ENCODE data around the gene PTPRF. TPM values are rescaled to one million over a fixed set of nuclear protein-coding genes. Genes with fewer than 3 reads are reported as not detected.

The PTPRF gene
- total RNA-seq, 1 donor from 2014 or later = 145 TPM

DNA sequence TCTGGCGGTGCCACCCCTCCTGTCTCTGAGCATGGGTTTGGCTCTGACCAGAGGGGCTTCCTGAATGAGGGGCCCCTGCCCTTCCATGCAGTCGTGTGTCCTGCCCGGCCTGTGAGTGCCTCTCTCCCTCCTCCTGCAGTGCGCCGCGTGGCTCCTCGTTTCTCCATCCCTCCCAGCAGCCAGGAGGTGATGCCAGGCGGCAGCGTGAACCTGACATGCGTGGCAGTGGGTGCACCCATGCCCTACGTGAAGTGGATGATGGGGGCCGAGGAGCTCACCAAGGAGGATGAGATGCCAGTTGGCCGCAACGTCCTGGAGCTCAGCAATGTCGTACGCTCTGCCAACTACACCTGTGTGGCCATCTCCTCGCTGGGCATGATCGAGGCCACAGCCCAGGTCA is 57.9 kb downstream of the PTPRF start:
- Mint-ChIP-seq H3K4me3 (ENCODE audit: unreplicated experiment) (no peak overlapping the region), H3K4me1 (ENCODE audit: unreplicated experiment) (no peaks in the 10 kb centered on the region), H3K36me3 (ENCODE audit: low read depth, unreplicated experiment) (peaks cover 30% of the 10 kb centered on the region), H3K27ac (ENCODE audit: unreplicated experiment) (no peak overlapping the region), H3K27me3 (ENCODE audit: unreplicated experiment) (peaks cover 4% of the 10 kb centered on the region), H3K9me3 (ENCODE audit: unreplicated experiment) (no peaks in the 10 kb centered on the region)
- DNase-seq (ENCODE audit: low spot score) = no peak
- no peak for TF ChIP-seq CTCF (IDR thresholded peaks at IDR 0.05; ENCODE audit: unreplicated experiment)

DNA sequence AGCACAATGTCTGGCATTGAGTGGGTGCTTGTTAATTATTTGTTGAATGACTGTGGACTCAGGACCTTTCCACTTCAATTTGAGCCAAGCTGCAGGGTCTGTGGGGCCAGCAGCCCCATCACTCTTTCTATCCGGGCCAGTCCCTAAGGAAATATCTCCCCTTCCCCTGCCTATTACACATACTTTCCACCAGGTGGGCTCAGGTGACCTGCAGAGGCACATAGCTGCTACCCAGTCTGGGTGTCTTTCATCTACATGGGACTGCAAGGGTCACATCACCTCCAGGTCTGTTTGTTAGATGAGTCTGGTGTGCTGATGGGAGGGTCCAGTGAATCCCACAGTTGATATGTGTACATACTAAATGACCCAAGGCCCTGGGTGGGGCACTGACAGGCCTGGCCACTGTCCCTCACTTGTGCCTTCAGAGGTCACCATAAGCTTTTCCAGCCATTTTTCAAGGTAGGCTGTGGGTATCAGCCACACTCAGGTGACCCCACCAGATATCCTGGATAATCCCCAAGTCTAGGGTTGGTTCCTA is 59.8 kb downstream of the PTPRF start:
- Mint-ChIP-seq H3K27me3 (ENCODE audit: unreplicated experiment) (peaks cover 7% of the 10 kb centered on the region), H3K27ac (ENCODE audit: unreplicated experiment) (no peak overlapping the region), H3K36me3 (ENCODE audit: low read depth, unreplicated experiment) (peaks cover 38% of the 10 kb centered on the region), H3K4me3 (ENCODE audit: unreplicated experiment) (no peak overlapping the region), H3K4me1 (ENCODE audit: unreplicated experiment) (no peaks in the 10 kb centered on the region), H3K9me3 (ENCODE audit: unreplicated experiment) (no peaks in the 10 kb centered on the region)
- TF ChIP-seq CTCF (IDR thresholded peaks at IDR 0.05; ENCODE audit: unreplicated experiment) = no peak
- DNase-seq (ENCODE audit: low spot score) = no peak

DNA sequence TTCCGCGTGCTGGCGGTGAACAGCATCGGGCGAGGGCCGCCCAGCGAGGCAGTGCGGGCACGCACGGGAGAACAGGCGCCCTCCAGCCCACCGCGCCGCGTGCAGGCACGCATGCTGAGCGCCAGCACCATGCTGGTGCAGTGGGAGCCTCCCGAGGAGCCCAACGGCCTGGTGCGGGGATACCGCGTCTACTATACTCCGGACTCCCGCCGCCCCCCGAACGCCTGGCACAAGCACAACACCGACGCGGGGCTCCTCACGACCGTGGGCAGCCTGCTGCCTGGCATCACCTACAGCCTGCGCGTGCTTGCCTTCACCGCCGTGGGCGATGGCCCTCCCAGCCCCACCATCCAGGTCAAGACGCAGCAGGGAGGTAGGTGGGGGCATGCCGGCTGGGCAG is 60.5 kb downstream of the PTPRF start:
- Mint-ChIP-seq H3K4me1 (ENCODE audit: unreplicated experiment) (no peaks in the 10 kb centered on the region), H3K27me3 (ENCODE audit: unreplicated experiment) (peaks cover 7% of the 10 kb centered on the region), H3K27ac (ENCODE audit: unreplicated experiment) (no peak overlapping the region), H3K9me3 (ENCODE audit: unreplicated experiment) (no peaks in the 10 kb centered on the region), H3K36me3 (ENCODE audit: low read depth, unreplicated experiment) (peaks cover 38% of the 10 kb centered on the region), H3K4me3 (ENCODE audit: unreplicated experiment) (no peak overlapping the region)
- TF ChIP-seq CTCF (IDR thresholded peaks at IDR 0.05; ENCODE audit: unreplicated experiment) = no peak
- no peak for DNase-seq (ENCODE audit: low spot score)

DNA sequence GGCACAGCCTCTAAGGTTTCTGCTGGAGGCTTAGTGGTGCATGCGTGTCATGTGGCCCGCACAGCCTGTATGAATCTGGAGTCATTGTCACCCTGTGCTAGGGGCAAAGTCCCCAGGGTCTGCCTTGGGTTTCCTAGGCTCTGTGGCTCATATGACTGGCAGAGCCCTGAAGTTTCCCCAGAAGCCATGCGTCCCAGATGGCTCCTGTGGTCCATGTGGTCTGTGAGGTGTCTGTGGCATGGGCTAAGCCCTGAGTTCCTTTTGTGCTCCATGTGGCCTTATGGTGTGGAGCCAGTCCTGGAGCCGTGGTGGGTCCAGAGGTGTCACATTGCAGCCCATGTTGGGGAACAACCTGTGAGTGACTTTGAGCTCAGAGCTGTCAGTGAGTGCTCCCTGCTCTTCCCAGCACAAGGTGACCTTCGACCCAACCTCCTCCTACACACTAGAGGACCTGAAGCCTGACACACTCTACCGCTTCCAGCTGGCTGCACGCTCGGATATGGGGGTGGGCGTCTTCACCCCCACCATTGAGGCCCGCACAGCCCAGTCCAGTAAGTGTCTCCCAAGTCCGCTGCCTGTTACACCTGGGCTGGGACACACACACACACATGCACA is 61.5 kb downstream of the PTPRF start:
- no peak for DNase-seq (ENCODE audit: low spot score)
- Mint-ChIP-seq H3K4me3 (ENCODE audit: unreplicated experiment) (no peak overlapping the region), H3K4me1 (ENCODE audit: unreplicated experiment) (no peaks in the 10 kb centered on the region), H3K36me3 (ENCODE audit: low read depth, unreplicated experiment) (peaks cover 38% of the 10 kb centered on the region), H3K9me3 (ENCODE audit: unreplicated experiment) (no peaks in the 10 kb centered on the region), H3K27me3 (ENCODE audit: unreplicated experiment) (peaks cover 7% of the 10 kb centered on the region), H3K27ac (ENCODE audit: unreplicated experiment) (no peak overlapping the region)
- no peak for TF ChIP-seq CTCF (IDR thresholded peaks at IDR 0.05; ENCODE audit: unreplicated experiment)

DNA sequence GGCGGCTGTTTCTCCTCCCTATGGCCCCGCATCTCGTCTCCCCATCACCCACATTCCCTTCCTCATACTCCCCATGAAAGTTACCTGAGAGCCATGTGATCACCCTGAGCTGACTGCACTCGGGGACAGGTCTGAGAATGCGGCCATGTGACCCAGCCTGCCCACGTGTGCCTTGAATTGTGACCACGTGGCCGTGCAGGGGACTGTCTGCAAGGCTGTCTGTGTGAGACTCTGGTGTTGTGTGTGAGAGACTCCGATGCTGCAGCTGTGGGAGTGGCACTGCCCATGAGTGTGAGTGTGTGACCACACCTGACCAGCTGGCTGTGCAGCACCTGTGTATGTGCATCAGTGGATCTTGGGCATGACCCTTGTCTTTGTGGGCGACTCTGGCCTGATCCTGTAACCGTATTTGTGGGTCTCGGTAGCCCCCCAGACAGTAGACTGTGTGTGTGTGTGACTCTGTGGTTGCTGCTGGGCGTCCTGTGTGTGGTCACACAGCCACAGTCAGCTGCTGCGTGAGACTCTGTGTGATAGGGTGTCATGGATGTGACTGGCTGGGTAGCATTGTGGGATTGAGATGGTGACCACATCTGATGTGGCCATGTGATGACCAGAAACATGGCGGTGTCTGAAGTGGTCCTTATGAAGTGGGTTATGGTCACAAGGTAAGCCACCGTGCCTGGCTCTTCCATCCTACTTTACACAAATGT is 62.4 kb downstream of the PTPRF start:
- H3K4me3 Mint-ChIP-seq (ENCODE audit: unreplicated experiment) = no peak overlapping the region
- DNase-seq (ENCODE audit: low spot score) = no peak
- H3K4me1 Mint-ChIP-seq (ENCODE audit: unreplicated experiment) = no peaks in the 10 kb centered on the region
- TF ChIP-seq CTCF (IDR thresholded peaks at IDR 0.05; ENCODE audit: unreplicated experiment) = no peak
- no peaks in the 10 kb centered on the region for H3K9me3 Mint-ChIP-seq (ENCODE audit: unreplicated experiment)
- H3K27me3 Mint-ChIP-seq (ENCODE audit: unreplicated experiment) = peaks cover 8% of the 10 kb centered on the region
- H3K36me3 Mint-ChIP-seq (ENCODE audit: low read depth, unreplicated experiment) = peaks cover 38% of the 10 kb centered on the region
- H3K27ac Mint-ChIP-seq (ENCODE audit: unreplicated experiment) = no peak overlapping the region
